Neuronal stem cell (in vitro differentiated cells): ENCODE measurements around the gene KLF5.

ENCODE experiments used
- DNase-seq: peaks from one replicate; pipeline ENCODE4 v3.0.0-alpha.2; 2013; ENCODE audit warnings: low spot score
- H2AFZ ChIP-seq: one replicate; pipeline ENCODE4 v1.6.1; 2013; ENCODE audit warnings: mild to moderate bottlenecking, low read length, inconsistent platforms
- H2AK5ac ChIP-seq: 2 replicates; pipeline ENCODE4 v1.6.1; 2013; ENCODE audit warnings: low read depth, mild to moderate bottlenecking, inconsistent platforms, low read length, moderate library complexity, mixed read lengths
- H2BK120ac ChIP-seq: 2 replicates; pipeline ENCODE4 v1.6.1; 2013; ENCODE audit warnings: low read depth, mild to moderate bottlenecking, inconsistent platforms, low read length, moderate library complexity, mixed read lengths
- H2BK12ac ChIP-seq: one replicate; pipeline ENCODE4 v1.6.1; 2013; ENCODE audit warnings: low read length, inconsistent platforms
- H2BK15ac ChIP-seq: 2 replicates; pipeline ENCODE4 v1.6.1; 2013; ENCODE audit warnings: mild to moderate bottlenecking, low read length, inconsistent platforms, mixed read lengths
- H2BK5ac ChIP-seq: one replicate; pipeline ENCODE4 v1.6.1; 2013; ENCODE audit warnings: inconsistent platforms, mild to moderate bottlenecking, low read length, moderate library complexity
- H3K14ac ChIP-seq: one replicate; pipeline ENCODE4 v1.6.1; 2013; ENCODE audit warnings: low read length, inconsistent platforms
- H3K18ac ChIP-seq: 2 replicates; pipeline ENCODE4 v1.6.1; 2013; ENCODE audit warnings: low read length, inconsistent platforms
- H3K23ac ChIP-seq: 2 replicates; pipeline ENCODE4 v1.6.1; 2013; ENCODE audit warnings: low read depth, mild to moderate bottlenecking, mixed read lengths, low read length, inconsistent platforms; ENCODE audit not compliant: poor library complexity
- H3K27ac ChIP-seq: replicated peaks from 3 replicates; pipeline ENCODE4 v1.5.1; 2013; ENCODE audit warnings: low read length, inconsistent platforms
- H3K27me3 ChIP-seq, 3 experiments: 2 replicates each; pipeline ENCODE4 v1.6.1; 2013; ENCODE audit warnings: low read length in 3 of 3, mild to moderate bottlenecking in 2 of 3, inconsistent platforms in 1 of 3, low read depth in 1 of 3, mixed read lengths in 1 of 3, moderate library complexity in 1 of 3; ENCODE audit not compliant: control insufficient read depth in 3 of 3, insufficient read depth in 3 of 3
- H3K36me3 ChIP-seq, 2 donors: replicated peaks in 1 of 2; 2 replicates each; pipeline ENCODE4 v1.6.1; 2013; ENCODE audit warnings: low read length in 2 of 2; ENCODE audit not compliant: control insufficient read depth in 2 of 2, insufficient read depth in 2 of 2
- H3K4ac ChIP-seq: 2 replicates; pipeline ENCODE4 v1.6.1; 2013; ENCODE audit warnings: inconsistent platforms, mild to moderate bottlenecking, low read length, moderate library complexity
- H3K4me1 ChIP-seq, 2 donors: 1 replicate in 1 of 2; 2 replicates in 1 of 2; pipeline ENCODE4 v1.6.1; 2013; ENCODE audit warnings: low read length in 2 of 2, low read depth in 1 of 2; ENCODE audit not compliant: control insufficient read depth in 2 of 2, insufficient read depth in 1 of 2
- H3K4me2 ChIP-seq: one replicate; pipeline ENCODE4 v1.6.1; 2013; ENCODE audit warnings: mild to moderate bottlenecking, low read length, inconsistent platforms; ENCODE audit not compliant: insufficient read depth, poor library complexity, severe bottlenecking
- H3K4me3 ChIP-seq, 2 donors: 2 replicates each; pipeline ENCODE4 v1.5.1; 2013; ENCODE audit warnings: low read length in 2 of 2, mild to moderate bottlenecking in 2 of 2, inconsistent platforms in 1 of 2, moderate library complexity in 1 of 2
- H3K79me1 ChIP-seq: one replicate; pipeline ENCODE4 v1.6.1; 2013; ENCODE audit warnings: low read depth, mild to moderate bottlenecking, inconsistent platforms, low read length, moderate library complexity
- H3K9ac ChIP-seq: one replicate; pipeline ENCODE4 v1.6.1; 2013; ENCODE audit warnings: mild to moderate bottlenecking, low read depth, low read length, inconsistent platforms; ENCODE audit not compliant: poor library complexity
- H3K9me3 ChIP-seq, 2 donors: replicated peaks in 1 of 2; 2 replicates each; pipeline versions ENCODE3 to v1.6.1; 2013; ENCODE audit warnings: low read length in 2 of 2, mild to moderate bottlenecking in 2 of 2, inconsistent platforms in 1 of 2, low read depth in 1 of 2, mixed read lengths in 1 of 2, moderate library complexity in 1 of 2; ENCODE audit not compliant: control insufficient read depth in 2 of 2, insufficient read depth in 1 of 2
- H4K8ac ChIP-seq: one replicate; pipeline ENCODE4 v1.6.1; 2013; ENCODE audit warnings: low read depth, mild to moderate bottlenecking, inconsistent platforms, low read length, moderate library complexity
- H4K91ac ChIP-seq: one replicate; pipeline ENCODE4 v1.6.1; 2013; ENCODE audit warnings: low read length, low read depth, mild to moderate bottlenecking, inconsistent platforms; ENCODE audit not compliant: poor library complexity
- WGBS, 2 donors: extraction: QIAGEN DNeasy Blood & Tissue Kit; methylation state at CpG; one replicate each; pipeline ENCODE4 v1.1.7; 2013; ENCODE audit warnings: missing lambda C conversion rate in 2 of 2, mixed read lengths in 1 of 2; ENCODE audit not compliant: insufficient read length in 2 of 2, insufficient replicate concordance in 1 of 2; ENCODE audit errors: extremely low coverage in 2 of 2; 5-methylcytosine and 5-hydroxymethylcytosine counted together

The KLF5 gene

GRCh38 chr13:73069206-73069805, 10.5 kb downstream of the KLF5 start:
- H2BK15ac ChIP-seq = no peak overlapping the region
- no peak overlapping the region for H3K9ac ChIP-seq
- peaks cover 4 to 13% of the 10 kb centered on the region in 2 donors for H3K4me1 ChIP-seq
- H2BK120ac ChIP-seq = no peak overlapping the region
- H3K9me3 ChIP-seq = no peaks in the 10 kb centered on the region
- DNase-seq = no peak
- no peak overlapping the region for H2AFZ ChIP-seq
- H3K4me2 ChIP-seq = no peak overlapping the region
- no peak overlapping the region for H3K4me3 ChIP-seq
- no peaks in the 10 kb centered on the region for H3K27me3 ChIP-seq
- H3K14ac ChIP-seq = no peak overlapping the region
- H3K18ac ChIP-seq = no peak overlapping the region
- H4K8ac ChIP-seq = no peak overlapping the region
- no peak overlapping the region for H3K4ac ChIP-seq
- WGBS, 2 donors = no CpG with 5 or more reads among the region's 1 CpG
- no peaks in the 10 kb centered on the region for H3K79me1 ChIP-seq
- H4K91ac ChIP-seq = no peak overlapping the region
- H2BK12ac ChIP-seq = no peak overlapping the region
- H3K36me3 ChIP-seq = no peaks in the 10 kb centered on the region
- no peak overlapping the region for H3K27ac ChIP-seq
- no peak overlapping the region for H2AK5ac ChIP-seq
- H3K23ac ChIP-seq = no peak overlapping the region
- no peak overlapping the region for H2BK5ac ChIP-seq

DNA sequence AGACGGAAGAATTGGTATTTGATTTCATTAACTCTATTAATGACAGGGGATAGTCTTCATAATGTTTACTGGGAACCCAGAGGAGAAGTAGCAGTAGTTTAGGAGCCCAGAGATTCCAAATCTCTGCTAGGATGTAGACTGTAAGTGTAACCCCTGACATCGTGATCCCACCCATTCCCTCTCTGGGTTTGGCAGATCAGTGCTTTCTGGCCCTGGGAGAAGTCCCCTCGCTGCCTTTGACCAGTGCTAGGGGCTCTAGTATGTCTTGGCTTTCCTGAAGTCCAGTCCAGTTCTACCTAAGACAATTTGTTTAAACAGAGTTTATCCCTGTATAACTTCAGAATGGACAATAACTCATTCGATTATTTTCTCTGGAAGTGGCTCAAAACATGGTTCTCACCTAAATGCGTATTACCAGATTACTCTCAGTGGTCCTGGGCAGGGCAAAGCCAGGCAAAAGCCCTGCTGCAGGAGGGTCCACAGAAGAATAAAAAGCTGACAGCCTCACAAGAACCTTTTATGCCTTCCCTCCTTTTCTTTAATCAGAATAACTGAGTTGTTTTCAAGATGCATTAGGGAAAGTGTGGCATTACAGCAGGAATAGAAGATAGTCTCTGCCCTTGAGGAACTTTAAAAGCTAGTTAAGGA, 11.8 kb downstream of the KLF5 start:
- H3K4me1 ChIP-seq = peaks cover 4 to 9% of the 10 kb centered on the region in 2 donors
- no CpG with 5 or more reads among the region's 5 CpGs for WGBS, 2 donors
- H3K14ac ChIP-seq = no peak overlapping the region
- no peaks in the 10 kb centered on the region for H3K9me3 ChIP-seq
- no peak overlapping the region for H2BK12ac ChIP-seq
- no peak overlapping the region for H3K18ac ChIP-seq
- no peak overlapping the region for H2BK5ac ChIP-seq
- no peak overlapping the region for H3K4me2 ChIP-seq
- no peaks in the 10 kb centered on the region for H3K36me3 ChIP-seq
- peaks cover under 1% of the 10 kb centered on the region for H3K79me1 ChIP-seq
- no peak overlapping the region for H4K91ac ChIP-seq
- no peak overlapping the region for H3K23ac ChIP-seq
- no peak overlapping the region for H4K8ac ChIP-seq
- no peak overlapping the region for H3K4ac ChIP-seq
- no peak for DNase-seq
- H3K9ac ChIP-seq = no peak overlapping the region
- no peak overlapping the region for H2BK120ac ChIP-seq
- no peak overlapping the region for H3K27ac ChIP-seq
- H2BK15ac ChIP-seq = no peak overlapping the region
- no peak overlapping the region for H2AK5ac ChIP-seq
- no peaks in the 10 kb centered on the region for H3K27me3 ChIP-seq
- no peak overlapping the region for H3K4me3 ChIP-seq
- no peak overlapping the region for H2AFZ ChIP-seq

DNA sequence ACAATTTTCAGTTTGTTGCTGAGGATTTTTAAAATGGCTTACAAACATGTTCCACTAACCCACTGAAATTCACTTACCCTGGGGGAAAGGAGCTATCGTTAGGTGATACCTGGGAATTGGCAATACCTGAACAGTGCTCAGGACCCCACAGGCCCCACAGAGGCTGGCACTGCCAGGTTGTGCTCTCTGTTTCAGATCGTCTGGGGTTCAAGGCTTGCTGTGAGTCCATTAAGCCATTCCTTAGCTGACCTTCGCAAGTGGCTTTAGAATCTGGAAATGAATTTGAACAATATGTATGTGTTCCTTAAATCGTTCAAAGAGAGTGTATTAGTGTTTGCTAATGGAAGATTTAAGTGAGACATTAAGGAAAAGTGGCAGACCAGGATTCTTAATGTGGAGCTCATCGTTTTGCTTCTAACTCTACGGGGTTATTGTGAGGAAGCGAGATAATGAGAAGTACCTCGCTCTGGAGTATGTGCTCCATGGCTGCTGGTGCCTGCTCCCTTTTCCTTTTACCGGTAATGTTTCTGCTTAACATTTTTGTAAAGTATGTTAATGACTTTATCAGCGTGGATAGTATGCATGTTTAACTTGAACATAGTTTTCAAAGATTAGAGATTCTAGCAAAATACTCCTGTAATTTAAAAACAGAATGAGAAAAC, 13.6 kb downstream of the KLF5 start:
- no peak overlapping the region for H2BK15ac ChIP-seq
- no peaks in the 10 kb centered on the region for H3K36me3 ChIP-seq

DNA sequence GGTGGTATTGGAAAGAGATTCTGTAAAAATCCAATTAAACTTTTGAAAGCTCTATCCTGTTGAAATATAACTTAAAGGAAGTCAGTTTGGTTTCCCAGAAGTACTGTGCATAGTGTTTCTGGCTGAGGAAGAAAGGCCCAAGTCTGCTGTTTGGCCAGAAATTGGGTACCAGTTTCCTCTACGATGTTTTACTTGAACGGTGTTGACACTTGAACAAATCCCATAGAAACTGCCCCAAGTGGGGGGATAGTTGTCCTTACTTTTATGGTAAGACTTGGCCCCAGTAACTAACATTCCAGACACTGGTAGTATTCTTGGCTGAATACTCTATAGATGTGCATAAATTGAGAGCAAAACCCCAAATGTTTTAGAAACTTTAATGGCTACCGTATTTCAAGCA, 14.2 kb downstream of the KLF5 start:
- H2BK15ac ChIP-seq = no peak overlapping the region
- H3K27ac ChIP-seq = no peak overlapping the region
- H3K27me3 ChIP-seq = no peaks in the 10 kb centered on the region
- H3K4me1 ChIP-seq = peaks cover 4 to 9% of the 10 kb centered on the region in 2 donors
- no CpG with 5 or more reads among the region's 3 CpGs for WGBS, 2 donors
- H2BK12ac ChIP-seq = no peak overlapping the region
- peak overlapping the region; percentile 36 for H2AFZ ChIP-seq
- H3K18ac ChIP-seq = no peak overlapping the region
- H3K4me3 ChIP-seq = no peak overlapping the region
- H3K79me1 ChIP-seq = peaks cover 1% of the 10 kb centered on the region
- no peak overlapping the region for H2AK5ac ChIP-seq
- no peak overlapping the region for H2BK120ac ChIP-seq
- no peak for DNase-seq
- no peak overlapping the region for H3K4me2 ChIP-seq
- no peak overlapping the region for H2BK5ac ChIP-seq
- H3K9ac ChIP-seq = no peak overlapping the region
- H4K8ac ChIP-seq = no peak overlapping the region
- no peak overlapping the region for H3K4ac ChIP-seq
- no peak overlapping the region for H3K14ac ChIP-seq
- no peak overlapping the region for H3K23ac ChIP-seq
- H3K9me3 ChIP-seq = no peaks in the 10 kb centered on the region
- no peak overlapping the region for H4K91ac ChIP-seq
- H3K36me3 ChIP-seq = no peaks in the 10 kb centered on the region

More for the DNA sequence above, 13.6 kb downstream of the KLF5 start:
- Histone ChIP-seq H4K91ac (no peak overlapping the region), H2BK5ac (no peak overlapping the region), H3K79me1 (peaks cover 1% of the 10 kb centered on the region), H3K14ac (no peak overlapping the region), H3K23ac (no peak overlapping the region), H2BK12ac (no peak overlapping the region), H3K27ac (no peak overlapping the region), H3K4ac (no peak overlapping the region), H3K9me3 (no peaks in the 10 kb centered on the region), H2AFZ (peak overlapping the region; percentile 36), H3K4me2 (no peak overlapping the region), H3K27me3 (no peaks in the 10 kb centered on the region), H3K9ac (no peak overlapping the region), H3K4me1 (peaks cover 4 to 9% of the 10 kb centered on the region in 2 donors), H4K8ac (no peak overlapping the region), H2BK120ac (no peak overlapping the region), H3K18ac (no peak overlapping the region), H2AK5ac (no peak overlapping the region), H3K4me3 (no peak overlapping the region)
- DNase-seq = no peak
- WGBS, 2 donors = no CpG with 5 or more reads among the region's 10 CpGs
